Activated CD4-positive, alpha-beta T cell treated with anti-CD3 and anti-CD28 coated beads for 36 hours (primary cell): ENCODE data around the gene MTA3. TPM values are rescaled to one million over a fixed set of nuclear protein-coding genes. Genes with fewer than 3 reads are reported as not detected.

Experiments used
- total RNA-seq, 2 experiments: library from RNA; stranded (reverse); gene quantifications; one replicate each; pipeline ENCODE4 v1.2.3, GENCODE V29; 2021

Gene MTA3
- total RNA-seq, 2 experiments from 2014 or later = 45.0 to 58.6 TPM

Other genes with a start within 250 kb of the MTA3 start
- 100 to 1,000 TPM; 103 TPM for gene COX7A2L, start 207.4 kb upstream of the MTA3 start, total RNA-seq
- gene KCNG3, start 74.7 kb upstream of the MTA3 start, total RNA-seq = under 1 TPM; 0.30 to 0.35 TPM
- gene OXER1, start 195.5 kb downstream of the MTA3 start, total RNA-seq = under 1 TPM; 0.14 to 0.23 TPM
- 1 to 10 TPM in 1 of 2 experiments, under 1 TPM in 1; 0.86 to 1.2 TPM for gene HAAO, start 224.0 kb downstream of the MTA3 start, total RNA-seq